Lower leg skin (tissue), 4 donors: ENCODE data around the gene NYAP2. TPM values are rescaled to one million over a fixed set of nuclear protein-coding genes. Genes with fewer than 3 reads are reported as not detected.

Experiments
- DNase-seq, 2 donors: peaks; one replicate each; pipeline ENCODE4 v3.0.0-alpha.2; 2019; ENCODE audit warnings: low spot score in 2 of 2
- H3K4me3 ChIP-seq: fragments of 200-600 bp; sonication (generic); 2 replicates; pipeline ENCODE4 v1.5.1; 2017; ENCODE audit warnings: mild to moderate bottlenecking, low read depth; ENCODE audit not compliant: poor library complexity, severe bottlenecking
- POLR2A ChIP-seq, 2 donors: fragments of 450-650 bp; IDR thresholded peaks; one replicate each; pipeline ENCODE4 v1.6.1; 2016 to 2017; ENCODE audit warnings: antibody characterized with exemption in 2 of 2, mild to moderate bottlenecking in 1 of 2, moderate library complexity in 1 of 2
- WGBS, 2 donors: methylation state at CpG; one replicate each; pipeline ENCODE4 v1.1.5; 2018; 5-methylcytosine and 5-hydroxymethylcytosine counted together
- intact Hi-C: fragments of 100-400 bp; cut with DNase I; formaldehyde crosslinking; loops from one replicate; pipeline ENCODE4 v1.15.0; 2023; ENCODE audit warnings: low total_unique reads
- total RNA-seq, 4 donors: library from RNA; depleted of rRNA; stranded (reverse); fragments of >200 nt; gene quantifications; one replicate each; pipeline ENCODE4 v1.1.0, GENCODE V29; 2016
- TF ChIP-seq, protein P1 (sequence below), 3 donors: fragments of 450-650 bp; IDR thresholded peaks; one replicate each; pipeline ENCODE4 v1.5.1; 2016; ENCODE audit warnings: antibody characterized with exemption in 3 of 3, mild to moderate bottlenecking in 3 of 3, moderate library complexity in 2 of 3

Gene NYAP2
- total RNA-seq, 4 donors from 2014 or later, result not detected

DNA sequence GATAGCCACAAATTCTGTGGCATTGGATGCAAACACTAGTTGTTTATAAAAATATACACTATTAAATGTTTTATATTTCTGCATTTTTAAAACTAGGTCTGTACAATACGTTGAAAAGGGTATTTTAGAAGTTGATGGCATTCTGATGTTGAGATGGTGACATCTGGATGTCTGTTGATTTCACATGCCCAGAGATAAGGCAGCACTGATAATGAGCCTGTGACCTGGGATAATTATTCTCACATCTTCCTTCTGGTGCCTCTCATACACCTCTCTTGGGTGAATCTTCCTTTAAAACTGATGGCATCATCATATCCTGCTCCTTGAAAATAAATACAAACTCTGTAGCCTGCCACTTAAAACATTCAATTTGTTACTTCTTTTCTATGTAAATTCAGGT is 208.6 kb downstream of the NYAP2 start:
- TF ChIP-seq, protein P1, sequence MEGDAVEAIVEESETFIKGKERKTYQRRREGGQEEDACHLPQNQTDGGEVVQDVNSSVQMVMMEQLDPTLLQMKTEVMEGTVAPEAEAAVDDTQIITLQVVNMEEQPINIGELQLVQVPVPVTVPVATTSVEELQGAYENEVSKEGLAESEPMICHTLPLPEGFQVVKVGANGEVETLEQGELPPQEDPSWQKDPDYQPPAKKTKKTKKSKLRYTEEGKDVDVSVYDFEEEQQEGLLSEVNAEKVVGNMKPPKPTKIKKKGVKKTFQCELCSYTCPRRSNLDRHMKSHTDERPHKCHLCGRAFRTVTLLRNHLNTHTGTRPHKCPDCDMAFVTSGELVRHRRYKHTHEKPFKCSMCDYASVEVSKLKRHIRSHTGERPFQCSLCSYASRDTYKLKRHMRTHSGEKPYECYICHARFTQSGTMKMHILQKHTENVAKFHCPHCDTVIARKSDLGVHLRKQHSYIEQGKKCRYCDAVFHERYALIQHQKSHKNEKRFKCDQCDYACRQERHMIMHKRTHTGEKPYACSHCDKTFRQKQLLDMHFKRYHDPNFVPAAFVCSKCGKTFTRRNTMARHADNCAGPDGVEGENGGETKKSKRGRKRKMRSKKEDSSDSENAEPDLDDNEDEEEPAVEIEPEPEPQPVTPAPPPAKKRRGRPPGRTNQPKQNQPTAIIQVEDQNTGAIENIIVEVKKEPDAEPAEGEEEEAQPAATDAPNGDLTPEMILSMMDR (IDR thresholded peaks at IDR 0.05), result no peak
- no peak for TF ChIP-seq POLR2A (IDR thresholded peaks at IDR 0.05)
- DNase-seq, result no peak
- WGBS, 2 donors, result 48 to 52% methylated on average over 1 of the region's 1 CpG
- H3K4me3 ChIP-seq, result no peak overlapping the region
- intact Hi-C loops, result no loop called here

DNA sequence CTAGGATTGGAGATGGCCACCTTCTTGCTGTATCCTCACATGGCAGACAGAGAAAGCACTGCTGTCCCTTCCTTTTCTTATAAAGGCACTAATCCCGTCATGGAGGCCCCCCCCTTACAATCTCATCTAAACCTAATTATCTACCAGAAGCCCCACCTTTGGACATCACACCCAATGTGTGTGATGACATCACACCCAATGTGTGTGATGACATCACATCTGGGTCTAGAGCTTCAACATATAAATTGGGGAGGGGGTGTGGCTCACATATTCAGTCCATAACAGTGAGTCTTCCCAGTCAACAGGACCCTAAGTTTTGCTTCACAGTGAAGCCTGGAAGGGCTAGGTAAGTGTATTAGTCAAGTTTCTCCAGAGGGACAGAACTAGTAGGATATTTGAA is 213.1 kb downstream of the NYAP2 start:
- 95% methylated on average over 1 of the region's 1 CpG for WGBS, 2 donors
- intact Hi-C loops, result no loop called here
- no peak for DNase-seq
- TF ChIP-seq POLR2A (IDR thresholded peaks at IDR 0.05), result no peak
- TF ChIP-seq, protein P1 (IDR thresholded peaks at IDR 0.05), result no peak
- no peak overlapping the region for H3K4me3 ChIP-seq

DNA sequence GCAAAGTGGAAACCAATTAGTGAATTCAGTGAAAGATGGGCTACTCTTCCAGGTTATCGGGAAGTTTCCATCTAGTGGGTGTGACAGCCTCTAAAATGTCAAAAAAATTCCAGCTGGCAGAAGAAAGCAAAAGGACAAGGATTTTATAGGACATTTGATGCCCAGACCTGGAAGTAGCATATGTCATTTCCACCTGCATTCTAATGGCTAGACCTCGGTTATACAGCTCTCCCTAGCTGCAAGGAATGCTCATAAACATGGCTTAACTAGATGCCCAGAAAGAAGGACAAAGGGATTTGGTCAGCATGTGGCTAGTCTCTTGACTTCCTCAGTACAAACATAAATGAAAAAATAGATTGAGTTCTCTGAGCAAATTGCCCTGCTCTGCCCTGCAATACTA is 215.4 kb downstream of the NYAP2 start:
- intact Hi-C loops, result no loop called here
- 46 to 62% methylated on average over 2 of the region's 2 CpGs for WGBS, 2 donors
- DNase-seq, result no peak
- no peak overlapping the region for H3K4me3 ChIP-seq
- no peak for TF ChIP-seq POLR2A (IDR thresholded peaks at IDR 0.05)
- TF ChIP-seq, protein P1 (IDR thresholded peaks at IDR 0.05), result no peak

DNA sequence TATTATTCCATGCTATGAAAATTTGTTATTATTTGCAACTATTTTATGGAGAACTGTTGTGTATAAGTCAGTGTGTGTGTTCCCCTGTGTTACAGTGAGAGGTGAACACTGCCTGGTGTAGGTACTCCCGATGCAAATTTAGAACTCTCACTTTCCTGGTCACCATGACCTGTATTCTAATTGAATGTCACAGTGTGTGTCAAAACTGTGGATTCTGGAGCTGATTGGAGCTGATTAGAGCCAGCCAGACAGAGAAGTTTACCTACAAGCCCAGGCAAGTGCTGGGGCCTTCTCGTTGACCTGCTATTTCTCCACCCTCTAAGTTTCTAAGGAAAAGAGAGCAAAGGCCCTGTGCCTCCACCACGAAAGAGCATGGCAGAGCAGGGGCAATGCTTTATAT is 216.0 kb downstream of the NYAP2 start:
- intact Hi-C loops, result no loop called here
- WGBS, 2 donors, result 60 to 61% methylated on average over 3 of the region's 3 CpGs
- no peak for TF ChIP-seq POLR2A (IDR thresholded peaks at IDR 0.05)
- TF ChIP-seq, protein P1 (IDR thresholded peaks at IDR 0.05), result no peak
- no peak overlapping the region for H3K4me3 ChIP-seq
- DNase-seq, result no peak

DNA sequence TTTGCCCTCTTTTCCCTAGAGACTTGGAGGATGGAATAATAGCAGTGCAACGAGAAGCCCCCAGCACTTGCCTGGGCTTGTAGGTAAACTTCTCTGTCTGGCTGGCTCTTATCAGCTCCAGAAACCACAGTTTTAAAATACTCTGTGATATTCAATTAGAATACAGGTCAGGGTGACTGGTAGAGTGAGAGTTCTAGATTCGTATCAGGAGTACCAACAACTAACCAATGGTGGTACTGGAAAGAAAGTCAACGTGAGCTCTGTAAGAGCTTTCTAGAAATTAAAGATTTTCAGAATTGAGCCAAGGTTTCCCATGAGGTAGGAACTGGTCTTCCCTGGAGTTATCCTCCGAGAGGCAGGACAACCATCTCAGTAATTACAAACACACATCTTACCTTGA is 216.9 kb downstream of the NYAP2 start:
- H3K4me3 ChIP-seq, result no peak overlapping the region
- TF ChIP-seq, protein P1 (IDR thresholded peaks at IDR 0.05), result no peak
- TF ChIP-seq POLR2A (IDR thresholded peaks at IDR 0.05), result no peak
- 70 to 72% methylated on average over 4 of the region's 4 CpGs for WGBS, 2 donors
- DNase-seq, result no peak
- intact Hi-C loops, result no loop called here

DNA sequence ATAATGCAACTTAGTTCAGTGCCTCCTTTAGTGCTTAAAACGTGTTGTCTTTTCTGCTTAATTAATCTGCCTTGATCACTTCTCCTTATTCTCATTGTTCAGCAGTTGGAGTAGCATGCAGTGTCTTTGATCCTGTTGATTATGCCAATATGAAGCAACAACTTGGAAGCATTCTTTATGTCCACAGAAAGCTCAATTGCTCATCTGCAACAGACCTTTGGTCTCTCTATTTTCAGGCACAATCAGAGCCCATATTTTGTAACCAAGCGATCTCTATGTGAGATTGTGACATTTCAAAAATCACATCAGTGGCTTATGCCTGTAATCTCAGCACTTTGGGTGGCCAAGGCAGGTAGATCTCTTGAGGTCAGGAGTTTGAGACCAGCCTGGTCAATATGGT is 217.3 kb downstream of the NYAP2 start:
- TF ChIP-seq, protein P1 (IDR thresholded peaks at IDR 0.05), result no peak
- TF ChIP-seq POLR2A (IDR thresholded peaks at IDR 0.05), result no peak
- 65 to 70% methylated on average over 2 of the region's 2 CpGs for WGBS, 2 donors
- intact Hi-C loops, result no loop called here
- H3K4me3 ChIP-seq, result no peak overlapping the region
- no peak for DNase-seq
